ENCODE results near the gene CDR2. TPM values are rescaled to one million over a fixed set of nuclear protein-coding genes. Genes with fewer than 3 reads are reported as not detected.
A peak's percentile ranks its signal among the peaks of the same experiment; 100 is the strongest.

The CDR2 gene
- total and polyA plus RNA-seq, 2 experiments from 2014 or later, result 26.7 to 30.9 TPM

- Histone ChIP-seq H3K79me2 (peaks cover 58% of the 10 kb centered on the region), H3K4me3 (no peak overlapping the region), H2AFZ (no peak overlapping the region), H3K36me3 (replicated peaks; ENCODE audit: insufficient read depth, low read depth) (peaks cover 2% of the 10 kb centered on the region), H3K27me3 (no peaks in the 10 kb centered on the region), H3K4me1 (ENCODE audit: insufficient read depth) (peaks cover 18% of the 10 kb centered on the region), H3K9me2 (replicated peaks; ENCODE audit: insufficient read depth) (no peaks in the 10 kb centered on the region), H3K9me3 (ENCODE audit: low read depth) (no peaks in the 10 kb centered on the region), H4K20me1 (ENCODE audit: insufficient read depth, poor library complexity, severe bottlenecking) (peaks cover 3% of the 10 kb centered on the region), H3K4me2 (no peak overlapping the region), H3K27ac (no peak overlapping the region)
- TF ChIP-seq EZH2 (IDR thresholded peaks at IDR 0.05; ENCODE audit: borderline replicate concordance), result no peak
- TF ChIP-seq CTCF (IDR thresholded peaks at IDR 0.05; ENCODE audit: poor library complexity), result no peak
- 98% methylated on average over 7 of the region's 7 CpGs for WGBS (ENCODE audit: low lambda C conversion rate, missing lambda C conversion rate)
- DNase-seq (ENCODE audit: low spot score), result no peak
These were observed 17.3 kb downstream of the CDR2 start for GRCh38 chr16:22356930-22357634.

GRCh38 chr16:22355487-22355908, 18.9 kb downstream of the CDR2 start:
- no peak overlapping the region for H2AFZ ChIP-seq
- H3K4me1 ChIP-seq (ENCODE audit: insufficient read depth), result peaks cover 18% of the 10 kb centered on the region
- no peaks in the 10 kb centered on the region for H3K36me3 ChIP-seq (replicated peaks; ENCODE audit: insufficient read depth, low read depth)
- H3K27me3 ChIP-seq, result no peaks in the 10 kb centered on the region
- H3K27ac ChIP-seq, result no peak overlapping the region
- H4K20me1 ChIP-seq (ENCODE audit: insufficient read depth, poor library complexity, severe bottlenecking), result peaks cover 3% of the 10 kb centered on the region
- no peaks in the 10 kb centered on the region for H3K9me3 ChIP-seq (ENCODE audit: low read depth)
- no peak for TF ChIP-seq CTCF (IDR thresholded peaks at IDR 0.05; ENCODE audit: poor library complexity)
- no peak for TF ChIP-seq EZH2 (IDR thresholded peaks at IDR 0.05; ENCODE audit: borderline replicate concordance)
- TF ChIP-seq EZH2phosphoT487 (IDR thresholded peaks at IDR 0.05; ENCODE audit: low read depth, severe bottlenecking, unreplicated experiment), result no peak
- no peaks in the 10 kb centered on the region for H3K9me2 ChIP-seq (replicated peaks; ENCODE audit: insufficient read depth)
- no peak overlapping the region for H3K4me3 ChIP-seq
- H3K4me2 ChIP-seq, result no peak overlapping the region
- H3K79me2 ChIP-seq, result peaks cover 61% of the 10 kb centered on the region
- no peak for DNase-seq (ENCODE audit: low spot score)

GRCh38 chr16:22353933-22354541, 20.4 kb downstream of the CDR2 start:
- TF ChIP-seq EZH2phosphoT487 (IDR thresholded peaks at IDR 0.05; ENCODE audit: low read depth, severe bottlenecking, unreplicated experiment), result no peak
- no peak for TF ChIP-seq EZH2 (IDR thresholded peaks at IDR 0.05; ENCODE audit: borderline replicate concordance)
- TF ChIP-seq CTCF (IDR thresholded peaks at IDR 0.05; ENCODE audit: poor library complexity), result no peak
- Histone ChIP-seq H3K4me2 (peak overlapping the region; percentile 3), H3K27ac (peak overlapping the region; percentile 80), H3K27me3 (no peaks in the 10 kb centered on the region), H3K9me2 (replicated peaks; ENCODE audit: insufficient read depth) (no peaks in the 10 kb centered on the region), H4K20me1 (ENCODE audit: insufficient read depth, poor library complexity, severe bottlenecking) (peaks cover 3% of the 10 kb centered on the region), H3K79me2 (peaks cover 52% of the 10 kb centered on the region), H3K9me3 (ENCODE audit: low read depth) (no peaks in the 10 kb centered on the region), H3K4me3 (no peak overlapping the region), H3K4me1 (ENCODE audit: insufficient read depth) (peaks cover 18% of the 10 kb centered on the region), H2AFZ (no peak overlapping the region), H3K36me3 (replicated peaks; ENCODE audit: insufficient read depth, low read depth) (no peaks in the 10 kb centered on the region)
- 53% methylated on average over 5 of the region's 5 CpGs for WGBS (ENCODE audit: low lambda C conversion rate, missing lambda C conversion rate)
- no peak for DNase-seq (ENCODE audit: low spot score)
